Activated CD4-positive, alpha-beta memory T cell treated with anti-CD3 and anti-CD28 coated beads, Interleukin-2, amount 10 ng/mL, durations not matched to agents 7 days and 5 days (primary cell): ENCODE measurements around the gene TUFM. TPM values are rescaled to one million over a fixed set of nuclear protein-coding genes. Genes with fewer than 3 reads are reported as not detected.
"Not testable (repeated sequence)": the region's sequence is repeated elsewhere in the genome, so short reads cannot be mapped to it uniquely, and the experiment has no call there.

Experiments used
- CTCF ChIA-PET: fragments of 350-600 bp; sonication (Branson Sonifier 250); formaldehyde crosslinking; loops from one replicate; lab custom pipeline; 2021; ENCODE audit warnings: antibody characterized with exemption, inconsistent platforms; lab: Charles Lee
- POLR2A ChIA-PET: fragments of 350-600 bp; sonication (Branson Sonifier 250); formaldehyde crosslinking; loops from one replicate; lab custom pipeline; 2021; ENCODE audit warnings: antibody characterized with exemption; lab: Charles Lee
- DNase-seq: peaks from one replicate; pipeline ENCODE4 v3.0.0-alpha.2; 2020
- H3K27ac Mint-ChIP-seq: one replicate; pipeline ENCODE4 v1.8.0; 2021; ENCODE audit warnings: mild to moderate bottlenecking, mixed read lengths
- H3K27me3 Mint-ChIP-seq: one replicate; pipeline ENCODE4 v1.8.0; 2021; ENCODE audit warnings: mixed read lengths
- H3K36me3 Mint-ChIP-seq: one replicate; pipeline ENCODE4 v1.8.0; 2021; ENCODE audit warnings: low read depth, mixed read lengths
- H3K4me1 Mint-ChIP-seq: one replicate; pipeline ENCODE4 v1.8.0; 2021; ENCODE audit warnings: mixed read lengths
- H3K4me3 Mint-ChIP-seq: one replicate; pipeline ENCODE4 v1.8.0; 2021; ENCODE audit warnings: mild to moderate bottlenecking, mixed read lengths
- H3K9me3 Mint-ChIP-seq: one replicate; pipeline ENCODE4 v1.8.0; 2021; ENCODE audit warnings: mixed read lengths
- total RNA-seq, 2 experiments: library from RNA; stranded (reverse); gene quantifications; one replicate each; pipeline ENCODE4 v1.2.3, GENCODE V29; 2021

Gene TUFM
- total RNA-seq, 2 experiments from 2014 or later = 107 TPM

DNA sequence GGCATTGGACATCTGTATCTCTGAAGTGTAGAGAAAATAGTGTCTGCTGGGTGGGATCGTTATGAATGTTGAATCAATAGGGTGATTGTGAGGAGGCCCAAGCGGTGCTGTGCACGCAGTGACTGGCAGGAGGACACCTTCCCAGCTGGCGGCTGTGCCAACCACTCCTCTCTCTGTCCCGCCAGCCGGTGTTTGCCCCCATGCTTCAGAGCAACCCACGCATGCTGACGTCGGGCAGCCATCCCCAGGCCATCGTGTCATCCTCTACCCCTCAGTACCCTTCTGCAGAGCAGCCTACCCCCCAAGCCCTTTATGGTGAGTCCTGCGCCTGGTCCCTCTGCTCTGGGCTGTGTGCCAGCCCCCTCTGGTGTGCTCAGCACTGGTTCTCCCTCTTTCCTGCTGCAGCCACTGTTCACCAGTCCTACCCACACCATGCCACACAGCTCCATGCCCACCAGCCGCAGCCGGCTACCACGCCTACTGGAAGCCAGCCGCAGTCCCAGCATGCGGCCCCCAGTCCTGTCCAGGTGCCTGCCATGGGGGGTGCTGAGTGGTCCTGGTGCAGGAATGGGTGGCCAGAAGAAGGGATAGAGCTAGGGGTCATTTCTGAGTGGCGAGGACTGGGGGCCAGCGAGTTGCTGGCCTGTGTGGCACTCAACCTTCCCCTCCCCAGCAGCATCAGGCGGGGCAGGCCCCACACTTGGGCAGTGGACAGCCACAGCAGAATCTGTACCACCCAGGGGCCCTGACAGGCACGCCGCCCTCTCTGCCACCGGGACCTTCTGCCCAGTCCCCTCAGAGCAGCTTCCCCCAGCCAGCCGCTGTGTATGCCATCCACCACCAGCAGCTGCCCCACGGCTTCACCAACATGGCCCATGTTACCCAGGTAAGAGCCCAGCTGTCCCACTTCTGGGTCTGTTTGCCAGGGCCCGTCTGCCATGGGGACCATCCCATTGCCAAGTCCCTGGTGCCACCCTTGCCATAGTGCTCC is 11.0 kb downstream of the TUFM start:
- peaks cover 3% of the 10 kb centered on the region for H3K4me1 Mint-ChIP-seq
- H3K27ac Mint-ChIP-seq = no peak overlapping the region
- no peak for DNase-seq
- ChIA-PET POLR2A (interaction anchor here (1.1 to 4.4 kb wide), 3 partner anchors 8 to 13 kb away, joined by 4 to 28 read pairs (median 4); partner anchors contain the start of genes ATXN2L and TUFM), CTCF (no interaction called here)
- no peaks in the 10 kb centered on the region for H3K27me3 Mint-ChIP-seq
- H3K9me3 Mint-ChIP-seq = no peaks in the 10 kb centered on the region
- H3K4me3 Mint-ChIP-seq = no peak overlapping the region
- H3K36me3 Mint-ChIP-seq = peaks cover 78% of the 10 kb centered on the region

DNA sequence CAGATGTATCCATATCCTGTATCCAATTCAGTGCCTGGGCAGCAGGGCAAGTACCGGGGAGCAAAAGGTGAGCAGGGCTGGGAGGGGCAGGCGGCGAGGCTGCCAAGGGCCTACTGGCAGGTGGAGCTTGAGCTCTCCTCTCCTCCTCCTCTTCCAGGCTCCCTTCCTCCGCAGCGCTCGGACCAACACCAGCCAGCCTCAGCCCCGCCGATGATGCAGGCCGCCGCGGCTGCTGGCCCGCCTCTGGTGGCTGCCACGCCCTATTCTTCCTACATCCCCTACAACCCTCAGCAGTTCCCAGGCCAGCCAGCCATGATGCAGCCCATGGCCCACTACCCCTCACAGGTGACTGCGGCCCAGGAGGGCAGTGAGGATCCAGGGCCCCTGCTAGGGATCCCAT is 11.8 kb downstream of the TUFM start:
- Mint-ChIP-seq H3K4me3 (no peak overlapping the region), H3K36me3 (peaks cover 84% of the 10 kb centered on the region), H3K27ac (no peak overlapping the region), H3K9me3 (no peaks in the 10 kb centered on the region), H3K27me3 (no peaks in the 10 kb centered on the region), H3K4me1 (peaks cover 5% of the 10 kb centered on the region)
- CTCF ChIA-PET = no interaction called here
- POLR2A ChIA-PET = interaction anchor here (1.3 kb wide), 1 partner anchor 12 kb away, joined by 4 read pairs; the partner anchor contains the start of gene TUFM
- no peak for DNase-seq

DNA sequence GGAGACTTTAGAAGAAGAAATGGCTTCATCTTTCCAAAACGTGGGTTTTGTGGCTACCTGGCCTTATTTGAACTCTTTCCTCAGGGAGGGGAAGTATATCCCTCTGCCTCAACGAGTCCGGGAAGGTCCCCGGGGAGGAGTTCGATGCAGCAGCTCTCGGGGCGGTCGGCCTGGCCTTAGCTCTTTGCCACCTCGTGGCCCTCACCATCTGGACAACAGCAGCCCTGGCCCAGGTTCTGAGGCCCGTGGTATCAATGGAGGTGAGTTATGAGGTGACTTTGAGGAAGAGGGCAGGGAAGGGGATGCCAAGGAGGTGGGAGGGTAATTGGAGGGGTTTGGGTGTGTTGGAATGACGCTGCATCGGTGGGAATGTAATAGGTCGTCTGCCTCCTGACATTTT is 15.6 kb downstream of the TUFM start:
- Mint-ChIP-seq H3K27ac (no peak overlapping the region), H3K9me3 (no peaks in the 10 kb centered on the region), H3K36me3 (peaks cover 89% of the 10 kb centered on the region), H3K4me3 (no peak overlapping the region), H3K27me3 (no peaks in the 10 kb centered on the region), H3K4me1 (peaks cover 30% of the 10 kb centered on the region)
- ChIA-PET CTCF (no interaction called here), POLR2A (interaction anchor here (4.2 to 5.2 kb wide), 2 partner anchors 8 to 15 kb away, joined by 24 to 38 read pairs; partner anchors contain the start of genes ATXN2L and TUFM)
- no peak for DNase-seq

DNA sequence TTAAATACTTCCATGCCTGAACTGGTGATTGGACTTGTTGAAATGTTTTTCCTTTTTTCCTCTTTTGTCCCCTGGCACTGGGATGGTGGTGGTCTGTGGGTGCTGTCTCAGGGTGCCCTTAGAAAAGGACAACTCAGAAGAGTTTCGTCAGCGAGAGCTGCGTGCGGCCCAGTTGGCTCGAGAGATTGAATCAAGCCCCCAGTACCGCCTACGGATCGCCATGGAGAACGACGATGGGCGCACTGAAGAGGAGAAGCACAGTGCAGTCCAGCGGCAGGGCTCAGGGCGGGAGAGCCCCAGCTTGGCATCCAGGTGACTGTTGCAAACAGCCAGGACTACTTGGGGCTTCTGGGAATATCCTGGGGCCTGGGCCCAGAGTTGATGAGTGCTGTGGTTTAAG is 16.4 kb downstream of the TUFM start:
- CTCF ChIA-PET = no interaction called here
- H3K4me1 Mint-ChIP-seq = peaks cover 38% of the 10 kb centered on the region
- no peak overlapping the region for H3K4me3 Mint-ChIP-seq
- H3K27ac Mint-ChIP-seq = no peak overlapping the region
- H3K36me3 Mint-ChIP-seq = peaks cover 88% of the 10 kb centered on the region
- no peaks in the 10 kb centered on the region for H3K9me3 Mint-ChIP-seq
- POLR2A ChIA-PET = interaction anchor here (1.9 to 5.2 kb wide), 3 partner anchors 7 to 16 kb away, joined by 5 to 38 read pairs (median 24); partner anchors contain the start of genes ATXN2L and TUFM
- no peak for DNase-seq
- no peaks in the 10 kb centered on the region for H3K27me3 Mint-ChIP-seq

DNA sequence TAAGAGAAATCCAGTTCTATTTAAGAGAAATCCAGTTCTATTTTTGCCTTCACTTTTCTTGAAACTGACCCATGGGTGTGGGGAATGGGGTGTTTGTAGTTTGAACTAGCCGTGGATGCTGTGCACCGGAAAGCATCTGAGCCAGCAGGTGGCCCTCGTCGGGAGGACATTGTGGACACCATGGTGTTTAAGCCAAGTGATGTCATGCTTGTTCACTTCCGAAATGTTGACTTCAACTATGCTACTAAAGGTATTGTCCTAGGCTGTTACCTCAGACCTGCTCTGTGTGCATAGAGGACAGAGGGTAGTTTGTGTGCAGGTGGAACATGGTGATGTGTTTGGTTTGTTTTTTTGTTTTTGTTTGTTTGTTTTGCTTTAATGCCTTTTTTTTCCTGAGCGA is 20.0 kb downstream of the TUFM start:
- H3K9me3 Mint-ChIP-seq = no peaks in the 10 kb centered on the region
- peak overlapping the region; percentile 10 for H3K27ac Mint-ChIP-seq
- peaks cover 72% of the 10 kb centered on the region for H3K36me3 Mint-ChIP-seq
- no peaks in the 10 kb centered on the region for H3K27me3 Mint-ChIP-seq
- ChIA-PET CTCF (no interaction called here), POLR2A (interaction anchor here (1.1 kb wide), 1 partner anchor 36 kb away, joined by 3 read pairs; no protein-coding TSS in a partner anchor)
- H3K4me3 Mint-ChIP-seq = peak overlapping the region; percentile 16
- no peak for DNase-seq
- H3K4me1 Mint-ChIP-seq = peaks cover 54% of the 10 kb centered on the region

DNA sequence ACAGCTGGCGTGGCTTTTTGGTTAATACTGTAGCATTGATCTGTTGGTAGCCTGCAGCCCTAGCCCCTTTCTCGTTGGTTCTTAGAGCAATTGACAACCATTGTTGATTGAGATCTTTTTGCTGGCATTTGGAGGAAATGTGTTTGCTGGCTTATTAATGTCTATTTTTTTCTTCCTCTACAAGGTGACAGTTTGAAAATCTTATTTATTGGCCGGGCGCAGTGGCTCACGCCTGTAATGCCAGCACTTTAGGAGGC is 21.5 kb downstream of the TUFM start:
- peaks cover 59% of the 10 kb centered on the region for H3K4me1 Mint-ChIP-seq
- H3K4me3 Mint-ChIP-seq = peak overlapping the region; percentile 99
- H3K9me3 Mint-ChIP-seq = no peaks in the 10 kb centered on the region
- ChIA-PET POLR2A (interaction anchor here (1.3 to 4.2 kb wide), 3 partner anchors 18 to 162 kb away, joined by 8 to 77 read pairs (median 10); partner anchors contain the start of gene TUFM), CTCF (no interaction called here)
- no peaks in the 10 kb centered on the region for H3K27me3 Mint-ChIP-seq
- H3K36me3 Mint-ChIP-seq = peaks cover 64% of the 10 kb centered on the region
- no peak for DNase-seq
- peak overlapping the region; percentile 99 for H3K27ac Mint-ChIP-seq

DNA sequence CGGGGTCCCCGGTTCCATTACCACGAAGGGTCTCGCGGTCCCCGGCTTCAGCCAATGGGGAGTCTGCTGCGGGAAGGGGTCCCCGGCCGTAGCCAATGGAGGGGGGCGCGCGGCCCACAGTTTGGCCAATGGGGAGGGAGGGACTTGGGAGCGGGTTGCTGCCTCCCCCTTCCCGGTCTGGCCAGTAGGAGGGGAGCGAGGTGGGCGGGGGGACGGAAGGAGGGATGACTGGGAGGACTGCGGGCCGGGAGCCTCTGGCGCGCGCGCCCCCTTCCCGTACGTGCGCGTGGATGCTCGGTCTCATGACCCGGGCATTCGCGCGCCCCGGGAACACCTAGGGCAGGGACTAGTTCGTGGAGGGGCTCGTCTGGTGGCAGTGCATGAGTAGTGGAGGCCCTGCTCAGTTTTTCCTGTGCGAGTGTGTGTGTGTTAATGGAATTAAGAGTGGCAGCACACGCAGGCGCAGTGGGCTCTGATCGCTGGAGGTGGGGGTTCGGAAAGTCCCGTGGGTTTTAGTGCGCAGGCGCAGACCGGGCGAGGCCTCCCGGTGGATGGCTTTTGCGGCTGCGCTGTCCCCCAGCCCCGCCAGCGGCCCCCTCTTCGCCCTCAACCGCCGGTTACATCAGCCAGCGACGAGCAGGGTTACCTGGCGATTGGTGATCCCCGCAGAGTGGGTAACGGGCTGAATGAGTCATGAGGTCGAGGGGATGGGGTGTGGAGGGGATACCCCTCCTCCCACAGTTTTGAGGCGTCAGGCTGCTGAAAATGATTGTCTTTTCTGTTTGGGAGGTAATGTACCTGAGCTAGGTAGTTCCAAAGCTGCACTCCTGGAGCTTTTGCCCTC is 22.1 kb downstream of the TUFM start:
- CTCF ChIA-PET = no interaction called here
- no peaks in the 10 kb centered on the region for H3K27me3 Mint-ChIP-seq
- H3K9me3 Mint-ChIP-seq = no peaks in the 10 kb centered on the region
- peaks cover 56% of the 10 kb centered on the region for H3K4me1 Mint-ChIP-seq
- POLR2A ChIA-PET = interaction anchor here (0.5 to 4.2 kb wide), 16 partner anchors 7 to 625 kb away, joined by 3 to 77 read pairs (median 9); partner anchors contain the start of genes ATP2A1, NFATC2IP, RABEP2 and SH2B1
- peaks cover 59% of the 10 kb centered on the region for H3K36me3 Mint-ChIP-seq
- H3K27ac Mint-ChIP-seq = peak overlapping the region; percentile 99
- peak; percentile 96 for DNase-seq
- peak overlapping the region; percentile 99 for H3K4me3 Mint-ChIP-seq

DNA sequence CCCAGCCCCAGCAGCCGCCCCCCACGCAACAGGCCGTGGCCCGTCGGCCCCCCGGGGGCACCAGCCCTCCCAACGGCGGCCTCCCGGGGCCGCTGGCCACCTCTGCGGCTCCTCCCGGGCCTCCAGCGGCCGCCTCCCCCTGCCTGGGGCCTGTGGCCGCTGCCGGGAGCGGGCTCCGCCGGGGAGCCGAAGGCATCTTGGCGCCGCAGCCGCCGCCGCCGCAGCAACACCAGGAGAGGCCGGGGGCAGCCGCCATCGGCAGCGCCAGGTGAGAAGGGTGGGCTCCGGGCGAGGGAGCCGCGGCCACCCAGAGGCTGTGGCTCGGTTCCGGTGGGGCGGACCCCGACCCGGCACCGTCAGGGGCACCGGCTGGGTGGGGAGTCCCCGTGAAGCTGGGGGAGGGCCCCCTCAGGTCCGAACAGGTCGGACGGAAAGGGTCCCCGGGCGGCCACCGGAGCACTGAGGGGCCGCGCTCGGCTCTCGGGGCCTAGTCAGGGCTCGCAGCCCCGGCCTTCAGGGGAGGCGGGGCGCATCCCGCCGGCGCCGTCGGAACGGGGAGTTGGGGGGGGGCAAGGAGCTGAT is 22.8 kb downstream of the TUFM start:
- DNase-seq = no peak
- no peaks in the 10 kb centered on the region for H3K9me3 Mint-ChIP-seq
- ChIA-PET CTCF (interaction anchor here (0.9 to 2.7 kb wide), 2 partner anchors 113 to 122 kb away, joined by 4 to 18 read pairs; no protein-coding TSS in a partner anchor), POLR2A (interaction anchor here (0.5 to 4.2 kb wide), 20 partner anchors 8 to 625 kb away, joined by 3 to 77 read pairs (median 8); partner anchors contain the start of genes ATP2A1, CLN3, NFATC2IP and RABEP2)
- H3K27me3 Mint-ChIP-seq = no peaks in the 10 kb centered on the region
- H3K27ac Mint-ChIP-seq = peak overlapping the region; percentile 99
- H3K4me3 Mint-ChIP-seq = peak overlapping the region; percentile 99
- H3K4me1 Mint-ChIP-seq = peaks cover 55% of the 10 kb centered on the region
- peaks cover 54% of the 10 kb centered on the region for H3K36me3 Mint-ChIP-seq

DNA sequence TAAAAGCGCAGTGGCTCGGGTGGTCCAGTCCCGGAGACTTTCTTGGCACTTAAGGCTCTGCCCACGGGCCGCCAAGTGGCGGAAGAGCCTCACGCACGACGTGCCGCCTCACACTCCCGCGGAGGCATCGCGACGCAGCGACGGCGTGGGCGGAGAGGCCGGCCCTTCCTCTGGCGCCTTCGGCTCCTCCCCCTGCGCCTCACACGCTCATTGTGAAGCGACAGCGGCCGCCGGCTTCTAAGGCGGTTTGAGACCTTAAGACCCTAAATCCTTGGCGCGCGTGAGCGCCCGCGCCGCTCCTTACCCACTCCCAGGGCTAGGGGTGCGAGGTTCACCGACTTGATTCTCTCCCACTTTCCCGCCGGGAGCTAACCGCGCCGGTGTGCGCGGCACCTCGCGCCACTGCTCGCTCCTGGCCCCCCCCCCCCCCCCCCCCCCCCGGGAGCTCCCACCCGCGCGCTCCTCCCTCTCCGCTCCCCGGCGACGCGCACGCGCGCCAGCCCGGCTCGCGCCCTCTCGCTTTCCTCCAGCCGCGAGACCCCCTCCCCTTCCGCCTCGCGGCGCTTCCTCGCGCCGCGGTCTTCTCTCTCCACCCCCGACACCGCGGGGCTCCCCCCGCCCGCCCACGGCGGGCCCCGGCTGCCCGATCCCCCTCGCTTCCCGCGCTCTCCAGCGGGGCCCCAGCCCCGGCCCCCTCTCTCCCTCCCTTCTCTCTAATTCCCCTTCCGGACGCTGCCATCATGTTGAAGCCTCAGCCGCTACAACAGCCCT is 23.4 kb downstream of the TUFM start, which contains the start of gene ATXN2L:
ATXN2L (plus strand) TSS at position 480 of the 771 bp plus-strand sequence; CDS start at position 741, 261 bp downstream.
- DNase-seq = peak; percentile 94
- peak within 1 kb of the TSS; percentile 99 for H3K27ac Mint-ChIP-seq
- peaks cover 51% of the 10 kb centered on the region for H3K4me1 Mint-ChIP-seq
- no peaks in the 10 kb centered on the region for H3K27me3 Mint-ChIP-seq
- peak within 1 kb of the TSS; percentile 99 for H3K4me3 Mint-ChIP-seq
- H3K9me3 Mint-ChIP-seq = no peaks in the 10 kb centered on the region
- H3K36me3 Mint-ChIP-seq = peaks cover 49% of the 10 kb centered on the region
- CTCF ChIA-PET = interaction anchor here (0.9 to 2.7 kb wide), 4 partner anchors 42 to 151 kb away, joined by 3 to 18 read pairs (median 4); partner anchors contain the start of gene SH2B1
- POLR2A ChIA-PET = interaction anchor here (0.7 to 4.2 kb wide), 24 partner anchors 8 to 331 kb away, joined by 3 to 77 read pairs (median 5); partner anchors contain the start of genes APOBR, ATP2A1, CLN3 and LAT

DNA sequence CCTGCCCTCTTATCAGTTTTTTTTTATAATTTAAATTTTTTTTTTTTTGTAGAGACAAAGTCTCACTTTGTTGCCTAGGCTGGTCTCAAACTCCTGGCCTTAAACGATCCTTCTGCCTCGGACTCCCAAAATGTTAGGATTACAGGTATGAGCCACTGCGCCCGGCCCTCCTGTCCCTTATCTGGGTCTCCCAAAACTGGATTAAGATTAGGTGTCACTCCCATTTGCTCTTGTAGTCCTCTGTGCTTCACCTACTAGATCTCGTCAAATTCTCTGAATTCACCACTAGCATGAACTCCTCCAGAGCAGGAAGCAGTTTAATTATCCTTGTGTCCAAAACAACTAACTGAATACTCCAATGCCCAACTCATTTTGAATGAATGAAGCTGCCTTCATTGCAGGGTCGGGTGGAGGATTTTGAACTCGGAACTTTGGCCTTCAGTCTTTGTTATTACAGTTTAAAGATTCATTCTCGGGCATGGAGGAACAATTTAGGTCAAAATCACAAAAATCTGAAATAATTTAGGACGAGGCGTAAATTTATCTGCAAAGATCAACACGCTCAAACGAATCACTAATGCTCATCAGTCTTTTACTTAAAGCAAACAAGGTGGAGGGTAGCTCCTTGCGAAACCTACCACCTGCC is 24.2 kb downstream of the TUFM start:
- Mint-ChIP-seq H3K27ac (peak overlapping the region; percentile 80), H3K9me3 (no peaks in the 10 kb centered on the region), H3K4me3 (peak overlapping the region; percentile 99), H3K36me3 (peaks cover 42% of the 10 kb centered on the region), H3K4me1 (peaks cover 47% of the 10 kb centered on the region), H3K27me3 (no peaks in the 10 kb centered on the region)
- ChIA-PET POLR2A (interaction anchor here (0.7 to 4.2 kb wide), 24 partner anchors 8 to 330 kb away, joined by 3 to 77 read pairs (median 5); partner anchors contain the start of genes APOBR, ATP2A1, CLN3 and LAT), CTCF (interaction anchor here (0.9 to 2.7 kb wide), 5 partner anchors 10 to 151 kb away, joined by 3 to 18 read pairs (median 3); partner anchors contain the start of gene SH2B1)
- no peak for DNase-seq

DNA sequence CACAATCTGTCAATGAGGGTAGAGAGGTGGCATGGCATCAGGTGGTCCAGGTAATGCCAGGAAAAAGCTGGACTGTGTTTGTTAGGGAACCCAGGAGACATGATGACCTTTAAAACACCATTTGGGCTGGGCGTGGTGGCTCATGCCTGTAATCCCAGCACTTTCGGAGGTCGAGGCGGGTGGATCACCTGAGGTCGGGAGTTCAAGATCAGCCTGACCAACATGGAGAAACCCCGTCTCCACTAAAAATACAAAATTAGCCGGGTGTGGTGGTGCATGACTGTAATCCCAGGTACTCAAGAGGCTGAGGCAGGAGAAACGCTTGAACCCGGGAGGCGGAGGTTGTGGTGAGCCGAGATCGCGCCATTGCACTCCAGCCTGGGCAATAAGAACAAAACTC is 25.6 kb downstream of the TUFM start:
- H3K36me3 Mint-ChIP-seq = peaks cover 27% of the 10 kb centered on the region
- not testable (repeated sequence) for H3K4me3 Mint-ChIP-seq, DNase-seq, H3K27ac Mint-ChIP-seq, H3K9me3 Mint-ChIP-seq, H3K27me3 Mint-ChIP-seq
- CTCF ChIA-PET = interaction anchor here (1.1 to 2.7 kb wide), 2 partner anchors 11 to 124 kb away, joined by 3 to 18 read pairs; no protein-coding TSS in a partner anchor
- H3K4me1 Mint-ChIP-seq = peaks cover 33% of the 10 kb centered on the region
- POLR2A ChIA-PET = interaction anchor here (3.5 to 3.8 kb wide), 3 partner anchors 11 to 43 kb away, joined by 24 to 64 read pairs (median 28); partner anchors contain the start of gene SH2B1
